DND-41 (cell line): ENCODE results near the gene L3MBTL4.

Experiments
- ATAC-seq: fragments of 200-7000 bp; cut with Tn5 transposase; 3 replicates; pipeline ENCODE4 v1.9.1; 2021; ENCODE audit warnings: low read depth; ENCODE audit not compliant: insufficient read depth
- DNase-seq: peaks from one replicate; pipeline ENCODE4 v3.0.0-alpha.2; 2020
- H2AFZ ChIP-seq: 2 replicates; pipeline ENCODE4 v1.6.0; 2012; ENCODE audit warnings: low read depth, low read length
- H3K27ac ChIP-seq: 2 replicates; pipeline ENCODE4 v1.5.1; 2012; ENCODE audit warnings: low read length, inconsistent platforms
- H3K27me3 ChIP-seq: fragments of 200-600 bp; sonication (generic); 2 replicates; pipeline ENCODE4 v1.6.0; 2012; ENCODE audit warnings: low read length, mild to moderate bottlenecking, inconsistent platforms; ENCODE audit not compliant: insufficient read depth, poor library complexity
- H3K36me3 ChIP-seq: 2 replicates; pipeline ENCODE4 v1.5.1; 2012; ENCODE audit warnings: low read length, inconsistent platforms; ENCODE audit not compliant: insufficient read depth
- H3K4me1 ChIP-seq: 2 replicates; pipeline ENCODE4 v1.5.1; 2012; ENCODE audit warnings: mild to moderate bottlenecking, low read length; ENCODE audit not compliant: insufficient read depth
- H3K4me2 ChIP-seq: 2 replicates; pipeline ENCODE4 v1.6.0; 2012; ENCODE audit warnings: mild to moderate bottlenecking, moderate library complexity, low read length, inconsistent platforms; ENCODE audit not compliant: insufficient read depth
- H3K4me3 ChIP-seq, 2 experiments: fragments of 200-600 bp in 1 of 2; shearing (Covaris generic) in 1 of 2; 2 replicates each; pipeline ENCODE4 v1.5.1; 2012 to 2016; ENCODE audit warnings: inconsistent platforms in 2 of 2, low read length in 2 of 2, mild to moderate bottlenecking in 2 of 2, low read depth in 1 of 2, moderate library complexity in 1 of 2
- H3K79me2 ChIP-seq: 2 replicates; pipeline ENCODE4 v1.6.0; 2012; ENCODE audit warnings: low read length, inconsistent platforms; ENCODE audit not compliant: insufficient read depth
- H3K9ac ChIP-seq: 2 replicates; pipeline ENCODE4 v1.6.0; 2012; ENCODE audit warnings: low read depth, mild to moderate bottlenecking, inconsistent platforms, low read length, moderate library complexity
- H3K9me3 ChIP-seq: 2 replicates; pipeline ENCODE4 v1.5.1; 2012; ENCODE audit warnings: low read length, moderate library complexity, mild to moderate bottlenecking, inconsistent platforms; ENCODE audit not compliant: insufficient read depth, severe bottlenecking
- H4K20me1 ChIP-seq: 2 replicates; pipeline ENCODE4 v1.6.0; 2012; ENCODE audit warnings: low read length; ENCODE audit not compliant: insufficient read depth
- EZH2 ChIP-seq: IDR thresholded peaks from 3 replicates; pipeline ENCODE4 v1.6.1; 2012; ENCODE audit warnings: borderline replicate concordance, low read depth, mild to moderate bottlenecking, moderate library complexity, low read length, inconsistent platforms; ENCODE audit not compliant: severe bottlenecking
- TF ChIP-seq, protein P1 (sequence below): IDR thresholded peaks from 2 replicates; pipeline ENCODE4 v1.5.1; 2012; ENCODE audit warnings: borderline replicate concordance, low read length, moderate library complexity, mild to moderate bottlenecking; ENCODE audit not compliant: poor library complexity, severe bottlenecking; ENCODE audit errors: extremely low read depth

Gene L3MBTL4

DNA sequence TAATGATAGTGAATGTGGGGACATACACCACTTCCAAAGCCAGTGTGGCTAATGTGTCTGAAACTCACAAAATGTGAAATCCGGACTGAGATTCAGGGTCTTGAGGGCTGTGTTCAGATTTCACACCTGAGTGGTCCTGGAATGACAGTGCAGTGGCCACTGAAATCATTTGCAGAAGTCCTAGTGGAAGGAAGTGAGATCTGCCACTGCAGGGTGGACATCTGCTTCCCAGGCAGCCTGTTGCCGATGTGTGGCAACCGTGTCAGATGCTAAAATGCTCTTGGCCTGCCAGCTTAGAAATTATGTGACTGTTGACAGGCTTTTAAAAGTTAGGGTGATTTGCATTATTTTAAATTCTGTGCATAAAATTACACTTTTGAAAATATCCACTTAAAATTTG, 441.6 kb downstream of the L3MBTL4 start:
- H3K36me3 ChIP-seq = no peaks in the 10 kb centered on the region
- no peak overlapping the region for H3K4me2 ChIP-seq

DNA sequence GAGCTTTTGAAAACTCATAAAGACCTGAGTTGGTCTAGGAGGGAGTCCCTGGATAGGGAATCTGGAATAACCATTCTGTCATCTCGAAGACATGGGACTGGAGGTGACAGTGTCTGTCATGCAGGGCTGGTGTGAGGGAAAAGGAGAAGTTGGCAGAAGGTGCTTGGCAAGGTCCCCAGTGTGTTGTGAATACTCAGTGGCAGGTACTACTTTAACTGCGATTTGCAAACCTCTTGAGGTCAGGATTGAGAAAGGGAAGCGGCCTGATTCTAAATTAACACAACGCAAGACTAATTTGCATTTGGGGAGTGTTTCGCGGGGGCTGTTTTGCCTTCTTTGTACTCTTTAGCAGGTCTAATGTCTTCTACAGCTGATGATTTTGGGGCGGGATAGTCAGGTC, 442.4 kb downstream of the L3MBTL4 start:
- TF ChIP-seq EZH2 = no peak
- TF ChIP-seq, protein P1, sequence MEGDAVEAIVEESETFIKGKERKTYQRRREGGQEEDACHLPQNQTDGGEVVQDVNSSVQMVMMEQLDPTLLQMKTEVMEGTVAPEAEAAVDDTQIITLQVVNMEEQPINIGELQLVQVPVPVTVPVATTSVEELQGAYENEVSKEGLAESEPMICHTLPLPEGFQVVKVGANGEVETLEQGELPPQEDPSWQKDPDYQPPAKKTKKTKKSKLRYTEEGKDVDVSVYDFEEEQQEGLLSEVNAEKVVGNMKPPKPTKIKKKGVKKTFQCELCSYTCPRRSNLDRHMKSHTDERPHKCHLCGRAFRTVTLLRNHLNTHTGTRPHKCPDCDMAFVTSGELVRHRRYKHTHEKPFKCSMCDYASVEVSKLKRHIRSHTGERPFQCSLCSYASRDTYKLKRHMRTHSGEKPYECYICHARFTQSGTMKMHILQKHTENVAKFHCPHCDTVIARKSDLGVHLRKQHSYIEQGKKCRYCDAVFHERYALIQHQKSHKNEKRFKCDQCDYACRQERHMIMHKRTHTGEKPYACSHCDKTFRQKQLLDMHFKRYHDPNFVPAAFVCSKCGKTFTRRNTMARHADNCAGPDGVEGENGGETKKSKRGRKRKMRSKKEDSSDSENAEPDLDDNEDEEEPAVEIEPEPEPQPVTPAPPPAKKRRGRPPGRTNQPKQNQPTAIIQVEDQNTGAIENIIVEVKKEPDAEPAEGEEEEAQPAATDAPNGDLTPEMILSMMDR = no peak
- Histone ChIP-seq H3K79me2 (no peaks in the 10 kb centered on the region), H3K4me2 (no peak overlapping the region), H3K4me3 (no peak overlapping the region), H3K36me3 (no peaks in the 10 kb centered on the region), H3K9me3 (no peaks in the 10 kb centered on the region), H3K9ac (no peak overlapping the region), H3K4me1 (no peaks in the 10 kb centered on the region), H3K27ac (no peak overlapping the region), H4K20me1 (no peaks in the 10 kb centered on the region), H3K27me3 (no peaks in the 10 kb centered on the region), H2AFZ (no peak overlapping the region)
- DNase-seq = no peak
- no peak for ATAC-seq

More for the DNA sequence above, 441.6 kb downstream of the L3MBTL4 start:
- H2AFZ ChIP-seq = no peak overlapping the region
- DNase-seq (no peak), ATAC-seq (no peak)
- H4K20me1 ChIP-seq = no peaks in the 10 kb centered on the region
- H3K9ac ChIP-seq = no peak overlapping the region
- H3K4me1 ChIP-seq = no peaks in the 10 kb centered on the region
- no peaks in the 10 kb centered on the region for H3K27me3 ChIP-seq
- H3K9me3 ChIP-seq = no peaks in the 10 kb centered on the region
- no peak overlapping the region for H3K27ac ChIP-seq
- H3K79me2 ChIP-seq = no peaks in the 10 kb centered on the region
- H3K4me3 ChIP-seq = no peak overlapping the region
- no peak for TF ChIP-seq EZH2
- TF ChIP-seq, protein P1 = no peak

DNA sequence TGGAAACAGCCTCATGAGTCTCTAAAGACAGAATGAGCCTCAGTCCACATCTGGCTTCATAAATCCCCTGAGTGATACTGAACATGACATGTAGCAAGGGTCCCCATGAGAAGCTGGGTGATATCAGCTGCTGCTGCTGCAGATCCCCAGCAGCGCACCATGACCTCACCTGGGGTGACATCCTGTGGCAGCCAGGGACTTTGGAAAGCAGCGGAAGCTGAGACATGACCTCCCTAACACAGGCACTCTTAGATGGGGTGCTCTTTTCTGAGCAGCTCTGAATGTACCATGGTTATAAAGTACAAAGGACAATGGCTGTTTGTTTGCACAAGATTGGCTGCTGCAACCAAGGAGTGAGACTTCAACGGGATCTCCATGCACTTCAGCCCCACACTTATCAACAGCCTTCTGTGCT, 444.7 kb downstream of the L3MBTL4 start:
- no peaks in the 10 kb centered on the region for H3K79me2 ChIP-seq
- no peak overlapping the region for H3K9ac ChIP-seq
- H3K4me3 ChIP-seq = no peak overlapping the region
- H3K27me3 ChIP-seq = no peaks in the 10 kb centered on the region
- ATAC-seq (no peak), DNase-seq (no peak)
- no peaks in the 10 kb centered on the region for H4K20me1 ChIP-seq
- no peak overlapping the region for H3K4me2 ChIP-seq
- H3K4me1 ChIP-seq = no peaks in the 10 kb centered on the region
- TF ChIP-seq, protein P1 = no peak
- TF ChIP-seq EZH2 = no peak
- H3K27ac ChIP-seq = no peak overlapping the region
- no peaks in the 10 kb centered on the region for H3K9me3 ChIP-seq
- no peak overlapping the region for H2AFZ ChIP-seq
- no peaks in the 10 kb centered on the region for H3K36me3 ChIP-seq

DNA sequence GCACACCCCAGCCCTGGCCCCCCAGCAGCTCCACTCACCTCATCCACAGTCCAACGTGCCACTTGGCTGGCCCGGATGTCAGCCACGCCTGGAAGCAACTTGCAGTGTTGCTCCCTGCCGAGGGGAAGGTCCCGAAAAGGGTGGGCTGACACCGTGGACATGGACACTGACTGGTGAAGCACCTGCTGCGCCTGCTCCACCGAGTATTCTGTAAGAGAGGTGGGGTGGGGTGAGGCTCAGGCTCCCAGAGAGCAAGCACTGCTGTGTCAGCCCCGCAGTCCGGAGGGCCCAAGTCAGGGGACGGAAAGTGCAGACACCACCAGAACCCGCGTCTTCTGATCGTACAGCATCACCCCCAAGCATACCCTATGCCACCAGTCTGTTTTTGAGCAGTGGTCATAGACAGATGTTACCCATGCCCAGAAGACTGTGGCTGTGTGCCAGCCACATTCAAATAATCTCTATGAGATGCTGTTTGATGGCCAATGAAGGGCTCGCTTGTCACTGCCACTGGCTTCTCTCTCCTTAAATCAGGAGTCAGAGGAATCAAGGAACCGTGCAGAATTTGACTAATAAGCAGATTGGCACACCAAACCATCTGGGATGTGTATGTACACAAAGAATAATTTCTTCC, 445.2 kb downstream of the L3MBTL4 start:
- Histone ChIP-seq H3K4me3 (no peak overlapping the region), H3K4me1 (no peaks in the 10 kb centered on the region), H3K27ac (no peak overlapping the region), H4K20me1 (no peaks in the 10 kb centered on the region), H3K9me3 (no peaks in the 10 kb centered on the region), H3K27me3 (no peaks in the 10 kb centered on the region), H3K9ac (no peak overlapping the region), H2AFZ (no peak overlapping the region), H3K36me3 (no peaks in the 10 kb centered on the region), H3K4me2 (no peak overlapping the region), H3K79me2 (no peaks in the 10 kb centered on the region)
- ATAC-seq = no peak
- no peak for DNase-seq
- TF ChIP-seq, protein P1 = no peak
- no peak for TF ChIP-seq EZH2
